ENCODE measurements around the gene RAPGEF4. TPM values are rescaled to one million over a fixed set of nuclear protein-coding genes. Genes with fewer than 3 reads are reported as not detected.

RAPGEF4 gene
- total RNA-seq, 1 experiment from 2014 or later = 0.98 TPM

DNA sequence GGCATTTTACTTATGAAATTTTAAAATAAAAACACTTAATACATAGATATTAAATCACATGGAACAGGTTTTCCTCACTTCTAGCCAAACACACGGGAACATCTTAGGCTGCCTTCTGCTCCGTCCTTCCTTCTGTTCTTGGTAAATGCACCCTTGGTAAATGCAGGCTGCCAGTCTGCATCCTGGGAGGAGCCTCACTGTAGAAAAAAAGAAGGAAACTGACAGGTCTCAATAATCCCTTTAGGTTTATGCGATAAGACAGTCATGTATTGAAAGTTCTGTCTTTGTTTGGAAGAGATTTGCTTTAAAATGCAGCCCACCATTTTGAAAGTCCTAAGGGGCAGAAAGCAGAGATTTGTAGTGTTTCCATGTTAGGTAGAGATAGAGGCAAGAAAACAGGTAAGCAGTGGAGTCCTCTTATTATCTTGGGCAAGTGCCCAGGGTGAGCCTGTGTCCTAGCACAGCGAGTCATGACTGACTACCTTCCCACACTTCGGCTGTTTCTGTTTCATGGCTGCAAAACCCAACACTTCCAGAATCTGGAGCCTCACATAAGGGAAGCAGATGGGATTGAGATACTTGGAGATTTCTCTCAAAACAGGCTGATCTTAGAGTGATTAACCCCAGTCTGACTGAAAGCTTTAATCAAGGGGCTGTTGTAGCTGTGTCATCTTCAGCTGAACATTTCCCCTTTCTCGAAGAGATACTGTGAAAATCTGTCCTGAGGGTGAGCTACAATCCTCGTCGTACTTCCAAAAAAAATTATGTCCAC lies 208.6 kb downstream of the RAPGEF4 start:
- POLR2A ChIA-PET = no interaction called here
- intact Hi-C loops (cut with micrococcal nuclease; ENCODE audit: unreplicated experiment) = no loop called here
- TF ChIP-seq, protein P1, sequence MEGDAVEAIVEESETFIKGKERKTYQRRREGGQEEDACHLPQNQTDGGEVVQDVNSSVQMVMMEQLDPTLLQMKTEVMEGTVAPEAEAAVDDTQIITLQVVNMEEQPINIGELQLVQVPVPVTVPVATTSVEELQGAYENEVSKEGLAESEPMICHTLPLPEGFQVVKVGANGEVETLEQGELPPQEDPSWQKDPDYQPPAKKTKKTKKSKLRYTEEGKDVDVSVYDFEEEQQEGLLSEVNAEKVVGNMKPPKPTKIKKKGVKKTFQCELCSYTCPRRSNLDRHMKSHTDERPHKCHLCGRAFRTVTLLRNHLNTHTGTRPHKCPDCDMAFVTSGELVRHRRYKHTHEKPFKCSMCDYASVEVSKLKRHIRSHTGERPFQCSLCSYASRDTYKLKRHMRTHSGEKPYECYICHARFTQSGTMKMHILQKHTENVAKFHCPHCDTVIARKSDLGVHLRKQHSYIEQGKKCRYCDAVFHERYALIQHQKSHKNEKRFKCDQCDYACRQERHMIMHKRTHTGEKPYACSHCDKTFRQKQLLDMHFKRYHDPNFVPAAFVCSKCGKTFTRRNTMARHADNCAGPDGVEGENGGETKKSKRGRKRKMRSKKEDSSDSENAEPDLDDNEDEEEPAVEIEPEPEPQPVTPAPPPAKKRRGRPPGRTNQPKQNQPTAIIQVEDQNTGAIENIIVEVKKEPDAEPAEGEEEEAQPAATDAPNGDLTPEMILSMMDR (IDR thresholded peaks at IDR 0.05; ENCODE audit: insufficient read depth in 1 of 2, low read depth in 1 of 2, low read length in 1 of 2, severe bottlenecking in 1 of 2, unreplicated experiment in 1 of 2) = no peak
- peaks cover 19% of the 10 kb centered on the region for H3K4me1 Mint-ChIP-seq (ENCODE audit: low read depth, unreplicated experiment)
- H3K9me3 Mint-ChIP-seq (ENCODE audit: unreplicated experiment) = peaks cover 10% of the 10 kb centered on the region
- DNase-seq = no peak
- no peak overlapping the region for H3K27ac Mint-ChIP-seq (ENCODE audit: unreplicated experiment)
- CTCF ChIA-PET = no interaction called here
- no TSS peak for BruUV-seq (replicated peaks)
- H3K4me3 Mint-ChIP-seq (ENCODE audit: unreplicated experiment) = no peak overlapping the region
- no peaks in the 10 kb centered on the region for H3K36me3 Mint-ChIP-seq (ENCODE audit: insufficient read depth, unreplicated experiment)
- Histone ChIP-seq H3K4me3 (ENCODE audit: low read depth, low read length) (no peak overlapping the region), H3K4me1 (peaks cover 16% of the 10 kb centered on the region; the same call in 1 of the 2 replicates), H3K27me3 (replicated peaks; ENCODE audit: control insufficient read depth, insufficient read depth, low read length) (no peaks in the 10 kb centered on the region), H3K36me3 (ENCODE audit: control insufficient read depth, insufficient read depth, low read length) (no peaks in the 10 kb centered on the region), H3K9me3 (peaks cover 4% of the 10 kb centered on the region; the same call in 1 of the 2 replicates)
- no peaks in the 10 kb centered on the region for H3K27me3 Mint-ChIP-seq (ENCODE audit: insufficient read depth, unreplicated experiment)

DNA sequence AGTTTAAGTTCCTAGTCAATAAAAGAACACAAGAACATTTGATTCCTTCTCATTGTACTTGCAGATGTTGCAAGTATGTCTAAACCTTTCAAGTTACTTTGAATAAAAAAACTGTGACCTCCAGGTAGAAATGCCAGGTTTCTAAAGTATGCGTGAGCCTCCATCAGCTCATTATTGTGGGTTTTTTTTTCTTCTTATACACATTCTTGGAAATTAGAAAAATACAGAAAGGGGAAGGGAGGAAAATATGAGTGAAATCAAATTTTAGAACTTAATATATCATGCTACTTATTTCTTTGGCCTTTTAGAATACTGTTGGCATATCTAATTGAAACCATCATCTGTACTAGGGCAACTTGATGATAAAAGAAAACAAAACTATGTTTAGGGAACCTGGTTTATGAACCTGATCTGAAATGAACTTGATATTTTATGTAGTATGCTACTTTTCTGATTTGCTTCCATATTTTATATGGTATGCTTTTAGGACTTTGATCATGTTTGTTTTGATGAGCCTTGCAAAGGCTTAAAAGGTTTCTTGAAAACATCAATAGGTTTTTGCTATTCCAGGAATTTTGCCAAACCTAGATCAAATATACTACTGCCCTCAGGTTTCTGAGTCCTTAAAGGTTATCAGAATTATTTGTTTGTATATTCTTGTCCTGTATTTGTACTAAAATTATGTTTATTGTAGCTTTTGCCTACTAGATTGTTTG lies 209.3 kb downstream of the RAPGEF4 start:
- Mint-ChIP-seq H3K27me3 (ENCODE audit: insufficient read depth, unreplicated experiment) (no peaks in the 10 kb centered on the region), H3K4me3 (ENCODE audit: unreplicated experiment) (no peak overlapping the region), H3K27ac (ENCODE audit: unreplicated experiment) (no peak overlapping the region), H3K4me1 (ENCODE audit: low read depth, unreplicated experiment) (peaks cover 19% of the 10 kb centered on the region), H3K36me3 (ENCODE audit: insufficient read depth, unreplicated experiment) (no peaks in the 10 kb centered on the region), H3K9me3 (ENCODE audit: unreplicated experiment) (peaks cover 3% of the 10 kb centered on the region)
- no peaks in the 10 kb centered on the region for H3K27me3 ChIP-seq (replicated peaks; ENCODE audit: control insufficient read depth, insufficient read depth, low read length)
- no peak overlapping the region for H3K4me3 ChIP-seq (ENCODE audit: low read depth, low read length)
- TF ChIP-seq, protein P1 (IDR thresholded peaks at IDR 0.05; ENCODE audit: insufficient read depth in 1 of 2, low read depth in 1 of 2, low read length in 1 of 2, severe bottlenecking in 1 of 2, unreplicated experiment in 1 of 2) = no peak
- POLR2A ChIA-PET = no interaction called here
- no TSS peak for BruUV-seq (replicated peaks)
- no peak for DNase-seq
- H3K9me3 ChIP-seq = peaks cover under 1% of the 10 kb centered on the region; the same call in 1 of the 2 replicates
- H3K4me1 ChIP-seq = peaks cover 16% of the 10 kb centered on the region; the same call in 1 of the 2 replicates
- no peaks in the 10 kb centered on the region for H3K36me3 ChIP-seq (ENCODE audit: control insufficient read depth, insufficient read depth, low read length)
- CTCF ChIA-PET = no interaction called here
- intact Hi-C loops (cut with micrococcal nuclease; ENCODE audit: unreplicated experiment) = no loop called here

DNA sequence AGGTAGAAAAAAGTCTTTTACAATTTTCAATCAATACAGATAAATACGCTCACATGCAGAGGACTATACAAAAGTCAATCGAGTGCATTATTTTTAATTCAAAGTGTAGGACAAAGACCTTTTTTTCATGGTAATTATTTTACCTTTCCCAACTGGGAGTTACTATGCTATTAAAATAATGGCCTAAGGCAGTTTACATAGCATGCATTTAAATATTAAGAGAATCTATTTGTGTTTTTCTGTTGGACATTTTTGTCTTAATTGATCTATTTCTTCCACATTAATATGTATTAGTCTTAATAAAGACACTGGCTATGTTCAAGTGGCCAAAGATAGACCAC lies 209.8 kb downstream of the RAPGEF4 start:
- Histone ChIP-seq H3K4me1 (peaks cover 16% of the 10 kb centered on the region; the same call in 1 of the 2 replicates), H3K9me3 (no peaks in the 10 kb centered on the region; the same call in 1 of the 2 replicates), H3K27me3 (replicated peaks; ENCODE audit: control insufficient read depth, insufficient read depth, low read length) (no peaks in the 10 kb centered on the region), H3K36me3 (ENCODE audit: control insufficient read depth, insufficient read depth, low read length) (no peaks in the 10 kb centered on the region), H3K4me3 (ENCODE audit: low read depth, low read length) (no peak overlapping the region)
- H3K4me3 Mint-ChIP-seq (ENCODE audit: unreplicated experiment) = no peak overlapping the region
- TF ChIP-seq, protein P1 (IDR thresholded peaks at IDR 0.05; ENCODE audit: insufficient read depth in 1 of 2, low read depth in 1 of 2, low read length in 1 of 2, severe bottlenecking in 1 of 2, unreplicated experiment in 1 of 2) = no peak
- H3K27ac Mint-ChIP-seq (ENCODE audit: unreplicated experiment) = no peak overlapping the region
- H3K27me3 Mint-ChIP-seq (ENCODE audit: insufficient read depth, unreplicated experiment) = no peaks in the 10 kb centered on the region
- POLR2A ChIA-PET = no interaction called here
- H3K9me3 Mint-ChIP-seq (ENCODE audit: unreplicated experiment) = no peaks in the 10 kb centered on the region
- CTCF ChIA-PET = no interaction called here
- intact Hi-C loops (cut with micrococcal nuclease; ENCODE audit: unreplicated experiment) = no loop called here
- DNase-seq = no peak
- no peaks in the 10 kb centered on the region for H3K36me3 Mint-ChIP-seq (ENCODE audit: insufficient read depth, unreplicated experiment)
- peaks cover 19% of the 10 kb centered on the region for H3K4me1 Mint-ChIP-seq (ENCODE audit: low read depth, unreplicated experiment)
- no TSS peak for BruUV-seq (replicated peaks)
